Ureter (tissue), 1 donor: Measurements from ENCODE around the gene TXLNA. TPM values are rescaled to one million over a fixed set of nuclear protein-coding genes. Genes with fewer than 3 reads are reported as not detected.

Experiments
- DNase-seq: peaks from one replicate; pipeline ENCODE4 v3.0.0-alpha.2; 2020; ENCODE audit warnings: low spot score
- total RNA-seq: library from RNA; stranded (reverse); gene quantifications from one replicate; pipeline ENCODE4 v1.2.4, GENCODE V29; 2023
- donor health status: DM: yes; HTN: yes; CAD: no.

TXLNA gene
- total RNA-seq, 1 donor from 2014 or later, result 59.6 TPM

- DNase-seq, result peak; percentile 83
Observed at GRCh38 chr1:32208891-32209328, 29.4 kb downstream of the TXLNA start, which contains the start of gene DCDC2B. TSS of gene DCDC2B (plus strand) at chr1:32209089. CDS start at chr1:32209094, 5 bp downstream.

DNA sequence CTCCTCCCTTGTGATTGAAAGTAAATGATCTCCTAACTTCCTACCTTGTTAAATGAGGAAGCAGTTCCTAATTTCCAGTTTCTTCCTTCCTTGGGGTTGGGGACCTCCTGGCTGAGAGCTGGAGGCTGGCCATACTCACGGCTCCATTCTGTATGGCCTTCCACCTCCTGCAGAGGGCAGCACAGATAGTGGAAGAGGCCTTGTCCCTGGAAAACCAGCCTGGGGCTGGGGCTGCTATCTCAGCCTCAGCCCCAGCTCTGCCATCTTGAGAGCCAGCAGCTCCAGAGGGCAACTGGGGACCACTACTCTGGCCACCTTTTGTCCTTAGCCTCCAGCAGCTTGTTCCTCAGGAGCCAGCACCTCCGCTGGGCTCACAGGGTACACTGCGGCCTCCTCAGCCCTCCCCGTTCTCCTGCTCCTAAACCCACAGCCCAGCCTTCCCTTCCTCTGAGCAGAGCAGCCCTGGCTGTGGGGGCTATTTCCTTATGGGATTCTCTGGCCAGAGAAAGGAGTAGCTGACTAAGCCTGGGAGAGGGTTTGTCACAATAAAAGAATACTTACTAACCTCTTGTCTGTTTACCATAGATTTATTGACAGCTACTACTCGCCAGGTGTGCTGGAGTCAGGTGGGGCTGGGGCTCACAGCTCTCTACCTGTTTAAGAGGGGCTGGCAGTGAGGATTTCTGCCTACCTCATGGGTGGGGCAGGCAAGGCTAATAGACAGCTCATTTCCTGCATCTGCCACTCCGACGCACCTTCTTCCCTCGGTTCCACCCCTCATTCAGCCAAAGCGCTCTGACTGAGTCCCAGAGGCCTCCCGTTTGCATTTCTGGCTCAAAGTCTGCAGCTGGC lies 36.4 kb downstream of the TXLNA start:
- DNase-seq, result no peak

DNA sequence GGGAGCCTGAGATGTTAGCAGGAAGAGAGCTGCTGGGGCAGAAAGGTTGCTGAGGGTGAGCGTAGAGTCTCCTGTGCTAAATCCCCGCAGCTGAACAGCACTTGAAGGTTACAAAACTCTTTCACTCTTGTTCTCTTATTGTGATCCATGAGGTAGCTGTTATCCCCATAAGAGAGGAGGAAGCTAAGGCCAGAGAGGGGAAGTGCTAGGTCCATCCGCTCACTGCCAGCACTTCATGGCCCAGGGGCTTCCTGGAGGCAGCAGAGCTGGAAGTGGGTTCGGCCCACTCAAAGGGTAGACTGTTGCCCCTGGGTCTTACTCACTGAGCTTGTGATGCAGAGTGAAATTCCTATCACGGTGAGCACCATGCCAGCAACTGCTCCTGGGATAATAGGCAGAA lies 37.1 kb downstream of the TXLNA start:
- no peak for DNase-seq

GRCh38 chr1:32219022-32219421 lies 39.5 kb downstream of the TXLNA start:
- no peak for DNase-seq

GRCh38 chr1:32220746-32221580 lies 41.5 kb downstream of the TXLNA start:
- no peak for DNase-seq

- DNase-seq, result no peak
Observed at GRCh38 chr1:32221581-32221979, 42.1 kb downstream of the TXLNA start.

DNA sequence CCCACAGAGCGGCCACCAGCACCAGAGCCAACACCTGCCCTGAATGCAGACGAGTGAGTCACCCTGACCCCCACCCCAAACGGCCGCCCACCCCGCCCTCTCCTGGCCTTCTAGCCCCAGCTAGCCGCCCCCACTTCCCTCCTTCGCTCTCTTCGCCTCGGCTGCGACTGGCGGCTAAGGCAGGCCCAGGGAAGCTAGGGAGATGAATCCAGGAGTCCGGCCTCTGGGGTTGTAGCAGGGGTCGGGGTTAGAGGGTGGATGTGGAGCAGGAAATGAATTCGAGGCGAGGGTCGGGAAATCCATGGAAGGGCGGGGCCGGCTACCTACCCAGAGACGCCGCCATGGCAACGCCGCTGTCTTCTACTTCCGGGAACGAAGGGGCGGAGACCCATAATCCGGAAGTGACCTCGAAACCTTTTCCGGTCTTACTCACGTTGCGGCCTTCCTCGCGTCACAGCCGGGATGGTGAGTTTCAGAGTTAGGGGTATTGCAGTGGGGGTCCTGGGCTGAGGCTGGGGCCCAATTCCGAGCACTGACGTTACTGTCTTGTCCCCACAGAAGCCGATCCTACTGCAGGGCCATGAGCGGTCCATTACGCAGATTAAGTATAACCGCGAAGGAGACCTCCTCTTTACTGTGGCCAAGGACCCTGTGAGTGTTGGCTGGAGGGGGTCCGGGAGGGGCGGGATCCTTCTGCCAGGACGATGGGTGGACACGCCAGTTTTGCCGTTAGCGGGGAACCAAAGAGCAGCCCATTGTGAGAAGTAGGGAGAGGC lies 42.7 kb downstream of the TXLNA start, which contains the start of the genes EIF3I and TMEM234:
Gene EIF3I, plus strand, starts transcription at position 428 of the 776 bp plus-strand sequence. Its CDS starts 35 bp downstream, at position 463.
Gene TMEM234, minus strand, starts transcription at position 374 of the 776 bp plus-strand sequence. Its CDS starts 31 bp downstream, at position 343.
- DNase-seq, result peak; percentile 95

GRCh38 chr1:32223683-32224082 lies 44.2 kb downstream of the TXLNA start:
- no peak for DNase-seq

- no peak for DNase-seq
Observed at GRCh38 chr1:32224285-32224684, 44.8 kb downstream of the TXLNA start.

DNA sequence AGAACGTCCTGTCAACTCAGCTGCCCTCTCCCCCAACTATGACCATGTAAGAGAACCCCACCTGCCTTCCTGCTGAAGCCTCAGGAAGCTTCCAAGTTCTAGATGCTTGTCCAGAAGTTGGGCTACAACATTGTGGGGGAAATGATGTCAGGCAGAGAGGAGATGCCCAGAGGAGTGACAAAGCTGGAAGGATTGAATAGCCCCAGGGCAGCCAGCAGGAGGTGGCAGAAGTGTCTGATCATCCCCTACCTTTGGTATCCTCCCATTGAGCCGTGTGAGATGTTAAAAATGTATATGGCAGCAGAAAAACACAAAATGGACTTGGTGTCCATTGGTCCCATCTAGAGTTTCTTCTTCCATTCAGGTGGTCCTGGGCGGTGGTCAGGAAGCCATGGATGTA lies 49.3 kb downstream of the TXLNA start:
- DNase-seq, result no peak

DNA sequence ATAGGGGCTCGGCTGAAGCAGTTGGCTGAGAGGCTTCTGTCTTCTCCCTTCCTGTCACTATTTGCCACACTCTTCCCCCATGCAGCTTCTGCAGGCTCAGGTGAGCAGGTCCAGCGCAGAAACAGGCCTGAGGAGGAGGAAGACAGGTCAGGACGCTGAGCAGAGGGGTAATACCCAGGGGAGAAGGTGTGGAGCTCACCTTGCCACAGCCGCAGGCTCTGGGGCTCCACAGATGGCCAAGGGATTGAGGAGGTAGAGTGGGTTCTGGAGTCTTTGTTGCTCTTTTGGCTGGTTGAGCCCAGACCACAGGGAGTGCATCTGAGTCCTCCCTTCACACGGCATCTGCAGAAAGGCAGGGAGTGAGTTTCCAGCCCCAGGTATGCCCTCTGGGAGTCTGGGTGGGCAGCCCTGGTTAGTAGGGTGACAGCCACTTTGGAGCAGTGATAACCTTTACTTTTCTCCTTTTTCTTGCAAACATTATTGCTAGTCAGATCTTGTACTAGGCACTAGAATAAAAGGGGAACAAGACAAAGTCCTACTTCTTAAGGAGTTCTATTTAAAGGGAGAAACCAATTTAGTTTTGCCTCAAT lies 52.5 kb downstream of the TXLNA start:
- no peak for DNase-seq

DNA sequence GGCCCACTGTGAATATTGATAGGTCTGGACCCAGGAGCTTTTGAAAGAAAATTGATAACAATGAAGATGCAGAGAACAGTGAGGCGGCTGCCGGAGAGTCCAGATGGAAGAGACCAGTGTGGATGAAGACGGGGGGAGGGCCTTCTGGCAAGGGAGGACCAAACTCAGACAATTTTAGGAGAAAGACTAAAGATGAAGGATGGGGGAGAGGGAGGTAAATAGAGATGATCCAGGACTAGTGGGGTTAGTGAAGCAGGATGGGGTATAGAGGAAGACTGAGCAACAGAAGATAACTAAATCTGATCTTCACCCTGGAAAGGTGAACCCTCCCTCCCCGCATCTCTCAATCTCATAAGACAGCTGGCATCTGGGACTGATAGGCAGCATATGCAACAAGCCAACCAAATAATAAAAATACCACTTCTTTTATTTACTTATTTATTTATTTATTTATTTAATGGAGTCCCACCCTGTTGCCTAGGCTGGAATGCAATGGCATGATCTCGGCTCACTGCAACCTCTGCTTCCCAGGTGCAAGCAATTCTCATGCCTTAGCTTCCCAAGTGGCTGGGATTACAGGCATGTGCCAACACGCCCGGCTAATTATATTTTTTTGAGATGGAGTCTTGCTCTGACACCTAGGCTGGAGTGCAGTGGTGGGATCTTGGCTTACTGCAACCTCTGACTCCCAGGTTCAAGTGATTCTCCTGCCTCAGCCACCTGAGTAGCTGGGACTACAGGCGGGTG lies 53.3 kb downstream of the TXLNA start:
- no peak for DNase-seq

DNA sequence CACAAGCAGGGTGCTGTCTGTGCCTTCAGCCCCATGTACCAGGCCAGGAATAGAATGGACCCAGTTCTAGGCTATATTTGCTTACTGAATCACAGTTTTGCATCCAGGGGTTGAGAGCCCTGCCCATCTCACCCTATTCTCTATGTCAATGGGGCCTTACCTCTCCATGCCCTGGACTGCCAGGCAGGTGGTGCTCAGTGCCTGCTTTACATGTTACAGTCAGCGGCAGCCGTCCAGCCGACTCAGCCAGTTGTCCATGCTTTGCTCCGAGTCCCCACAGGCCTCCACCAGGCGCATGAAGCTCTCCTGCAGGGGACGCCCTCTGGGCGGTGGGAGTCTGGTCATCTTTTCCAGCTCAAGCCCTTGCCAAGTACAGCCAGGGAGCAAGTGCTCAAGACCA lies 55.3 kb downstream of the TXLNA start:
- DNase-seq, result no peak

DNA sequence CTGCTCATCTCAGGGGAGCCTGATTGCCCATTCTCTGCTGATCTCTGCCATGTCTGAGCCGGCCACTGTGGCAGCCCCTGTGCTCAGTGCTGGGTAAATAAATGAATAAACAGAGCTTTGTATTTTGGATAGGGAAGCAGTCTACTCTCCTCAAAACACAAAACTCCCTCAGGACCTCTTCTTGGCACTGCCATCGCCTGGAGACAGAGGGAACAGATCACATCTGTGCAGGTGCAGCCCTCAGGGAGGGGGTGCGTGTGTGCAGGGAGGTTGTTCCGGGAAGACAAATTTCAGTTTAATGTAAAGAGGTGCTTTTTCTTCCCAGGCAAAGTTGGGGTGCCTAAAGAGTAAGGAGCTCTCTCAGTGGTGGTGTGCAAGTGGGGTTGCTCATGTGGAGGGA lies 59.9 kb downstream of the TXLNA start:
- no peak for DNase-seq

DNA sequence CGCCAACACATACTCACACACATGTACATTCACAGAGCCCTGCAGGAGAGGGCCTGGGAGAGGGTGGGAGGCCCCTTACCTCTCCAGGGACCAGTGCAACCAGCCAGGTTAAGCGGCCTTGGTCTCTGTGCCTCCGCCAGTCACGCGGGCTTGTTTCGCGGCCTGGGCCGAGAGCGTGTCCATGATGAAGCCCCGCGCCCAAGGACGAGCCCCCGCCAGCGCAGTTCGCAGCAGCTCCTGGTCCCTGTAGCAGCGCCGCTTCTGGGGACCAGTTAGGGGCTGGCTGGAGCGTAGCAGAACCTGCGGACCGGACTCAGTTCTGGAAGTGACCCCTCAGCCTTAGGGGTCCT lies 60.3 kb downstream of the TXLNA start:
- no peak for DNase-seq

DNA sequence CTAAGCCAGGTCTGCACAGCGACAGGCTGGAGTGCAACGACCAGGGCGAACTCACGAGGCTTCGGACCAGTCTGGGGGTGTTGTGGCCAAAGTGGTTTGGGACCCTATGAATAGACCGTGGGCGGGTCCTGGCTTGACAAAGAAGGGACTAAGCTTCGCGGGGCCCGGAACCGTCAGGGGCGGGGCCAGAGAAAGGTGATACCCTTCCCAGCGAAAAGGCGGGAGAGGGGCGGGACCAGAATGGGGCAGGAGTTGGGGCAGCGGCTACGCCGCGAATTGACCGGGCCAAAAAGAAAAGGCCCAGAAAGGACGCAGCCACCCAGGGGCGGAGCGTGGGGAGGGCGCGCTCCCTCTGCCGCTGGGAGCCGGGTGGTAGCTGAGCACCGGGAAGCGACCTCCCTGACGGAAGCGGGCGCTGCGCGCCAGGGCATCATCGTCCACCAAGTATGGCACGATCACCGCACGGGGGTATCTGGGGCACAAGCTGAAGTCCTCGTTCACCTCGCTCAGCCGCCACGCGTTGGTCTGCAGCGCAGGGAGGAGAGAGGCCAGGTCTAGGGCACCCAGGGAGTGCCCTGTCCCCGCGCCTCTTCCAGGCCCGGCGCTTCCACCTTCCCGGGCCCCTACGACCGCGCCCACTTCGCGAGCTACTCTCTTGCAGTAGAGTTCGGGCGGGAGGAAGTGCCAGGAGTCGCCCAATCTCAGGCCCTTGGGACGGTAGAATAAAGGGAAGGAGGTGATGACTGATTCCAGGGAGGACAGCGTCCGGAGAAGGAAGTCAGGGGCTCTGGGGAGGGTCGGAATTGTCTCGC lies 60.9 kb downstream of the TXLNA start:
- DNase-seq, result peak; percentile 72

DNA sequence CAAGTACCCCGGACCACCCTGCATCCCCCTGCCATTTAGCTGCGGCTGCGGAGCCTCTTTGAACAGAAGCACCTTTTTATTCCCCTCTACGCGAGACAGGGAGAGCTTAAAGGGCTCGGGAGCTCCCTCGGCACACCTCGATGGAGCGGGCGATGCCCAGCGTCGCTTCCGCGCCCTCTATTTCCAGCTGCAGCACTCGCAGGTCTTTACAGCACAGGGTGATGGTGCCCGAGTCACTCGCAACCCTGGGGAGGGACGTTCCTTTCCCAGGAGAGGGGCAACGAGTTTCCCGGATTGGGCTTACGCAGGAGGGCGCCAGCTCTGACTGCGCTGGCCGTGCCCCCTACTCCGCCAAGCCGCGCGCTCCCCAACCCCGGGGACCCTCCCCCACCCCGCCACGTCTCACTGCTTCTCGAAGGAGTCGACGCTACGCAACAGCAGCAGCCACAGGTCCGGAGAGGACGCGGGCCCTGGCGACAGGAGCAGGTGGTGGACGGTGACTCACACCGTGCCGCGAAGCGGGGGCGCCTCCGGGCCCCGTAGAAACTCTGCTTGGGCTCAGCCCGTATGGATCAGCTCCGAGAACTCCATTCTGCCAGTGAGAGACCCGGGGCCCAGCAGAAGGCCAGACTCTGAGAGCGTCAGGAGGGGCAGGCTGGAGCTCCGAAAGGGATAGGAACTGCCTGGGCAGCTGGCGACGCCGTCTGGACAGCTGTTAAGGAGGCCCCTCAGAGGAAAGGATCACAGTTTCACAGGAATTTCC lies 61.7 kb downstream of the TXLNA start:
- peak; percentile 69 for DNase-seq

GRCh38 chr1:32242341-32242851 lies 62.9 kb downstream of the TXLNA start:
- DNase-seq, result no peak

DNA sequence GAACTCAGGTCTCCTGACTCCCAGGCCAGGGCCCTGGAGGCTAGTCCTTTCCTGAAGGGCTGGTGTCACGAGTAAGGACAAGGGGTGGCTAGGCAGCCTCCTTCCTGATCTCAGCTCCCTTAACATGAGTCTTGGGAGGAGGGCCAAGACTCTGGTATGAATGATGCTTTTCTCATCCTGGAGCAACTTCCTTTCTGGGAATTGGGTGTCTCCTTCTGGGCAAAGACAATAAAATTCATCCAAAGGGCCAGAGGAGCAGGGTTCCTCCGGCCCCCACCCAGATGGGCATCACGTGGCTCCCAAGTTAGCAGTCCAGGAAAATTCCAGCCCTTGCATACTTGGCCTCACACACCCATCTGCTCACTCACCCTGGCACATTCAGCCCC lies 67.4 kb downstream of the TXLNA start, which contains the start of gene FAM167B:
Gene FAM167B, plus strand, starts transcription at position 335 of the 386 bp plus-strand sequence. CDS start 200 bp downstream, outside the sequence.
- peak; percentile 61 for DNase-seq
